Endodermal cell (in vitro differentiated cells): ENCODE measurements around the gene KIAA1217. TPM values are rescaled to one million over a fixed set of nuclear protein-coding genes. Genes with fewer than 3 reads are reported as not detected.

Source experiments
- DNase-seq: peaks from one replicate; pipeline ENCODE4 v3.0.0-alpha.2; 2017
- H3K27ac ChIP-seq: 2 replicates; pipeline ENCODE4 v1.5.1; 2013; ENCODE audit warnings: mild to moderate bottlenecking, low read depth, low read length, moderate library complexity
- H3K27me3 ChIP-seq: 2 replicates; pipeline ENCODE4 v1.6.1; 2013; ENCODE audit warnings: mild to moderate bottlenecking, low read length, moderate library complexity; ENCODE audit not compliant: insufficient read depth, control insufficient read depth, poor library complexity, severe bottlenecking
- H3K36me3 ChIP-seq: 2 replicates; pipeline ENCODE4 v1.7.0; 2013; ENCODE audit warnings: mild to moderate bottlenecking, low read length, moderate library complexity; ENCODE audit not compliant: control insufficient read depth, insufficient read depth
- H3K4me1 ChIP-seq: one replicate; pipeline ENCODE4 v1.7.0; 2013; ENCODE audit warnings: low read length; ENCODE audit not compliant: control insufficient read depth, insufficient read depth
- H3K4me3 ChIP-seq: 2 replicates; pipeline ENCODE4 v1.5.1; 2013; ENCODE audit warnings: mild to moderate bottlenecking, low read length, moderate library complexity
- H3K9ac ChIP-seq: 2 replicates; pipeline ENCODE4 v1.6.1; 2013; ENCODE audit warnings: mild to moderate bottlenecking, low read length, moderate library complexity; ENCODE audit not compliant: poor library complexity, severe bottlenecking; ENCODE audit errors: extremely low read depth
- H3K9me3 ChIP-seq: 2 replicates; pipeline ENCODE4 v1.6.1; 2013; ENCODE audit warnings: mild to moderate bottlenecking, low read length, moderate library complexity; ENCODE audit not compliant: control insufficient read depth
- H3K27ac Mint-ChIP-seq: 2 replicates; pipeline ENCODE4 v1.8.0; 2020; ENCODE audit warnings: mixed read lengths
- H3K27me3 Mint-ChIP-seq: 2 replicates; pipeline ENCODE4 v1.8.0; 2021; ENCODE audit warnings: mild to moderate bottlenecking, mixed read lengths; ENCODE audit not compliant: insufficient read depth
- H3K36me3 Mint-ChIP-seq: 2 replicates; pipeline ENCODE4 v1.8.0; 2020; ENCODE audit warnings: low read depth, mixed read lengths
- H3K4me1 Mint-ChIP-seq: 2 replicates; pipeline ENCODE4 v1.8.0; 2020; ENCODE audit warnings: mixed read lengths
- H3K4me3 Mint-ChIP-seq: 2 replicates; pipeline ENCODE4 v1.8.0; 2020; ENCODE audit warnings: mild to moderate bottlenecking, moderate library complexity, mixed read lengths
- H3K9me3 Mint-ChIP-seq: 2 replicates; pipeline ENCODE4 v1.8.0; 2020; ENCODE audit warnings: mild to moderate bottlenecking, mixed read lengths
- CTCF ChIP-seq: fragments of 200-600 bp; sonication (generic); conservative IDR thresholded peaks from 2 replicates; pipeline ENCODE4 v1.5.0; 2021; ENCODE audit warnings: antibody characterized with exemption, mild to moderate bottlenecking
- WGBS, 2 experiments: methylation state at CpG; one replicate each; pipeline versions ENCODE4 v1.1.5 to v1.1.7; 2013; ENCODE audit warnings: missing lambda C conversion rate in 2 of 2, mixed read lengths in 1 of 2; ENCODE audit not compliant: insufficient coverage in 1 of 2, insufficient read length in 1 of 2; 5-methylcytosine and 5-hydroxymethylcytosine counted together
- total RNA-seq, 2 donors: library from RNA; stranded (reverse); fragmentation: NEBNext Ultra II Directional in 1 of 2; extraction: Animal tissue kit (Norgen Biotek cat#: 25700) in 1 of 2; gene quantifications; 2 replicates in 1 of 2; 3 replicates in 1 of 2; pipeline ENCODE4 v1.2.1, GENCODE V29; 2021

The KIAA1217 gene
- total RNA-seq, 2 donors from 2014 or later: 25.4 to 27.2 TPM

- Histone ChIP-seq H3K4me3 (no peak overlapping the region), H3K9me3 (peaks cover 4% of the 10 kb centered on the region), H3K36me3 (no peaks in the 10 kb centered on the region), H3K27ac (no peak overlapping the region), H3K27me3 (no peaks in the 10 kb centered on the region), H3K4me1 (peaks cover 19% of the 10 kb centered on the region), H3K9ac (no peak overlapping the region)
- no peak for DNase-seq
- no peak overlapping the region for H3K4me3 Mint-ChIP-seq
- WGBS, 2 experiments: 100% methylated on average over 2 of the region's 2 CpGs; no CpG with 5 or more reads in 1 of the 2 experiments
- peaks cover 2% of the 10 kb centered on the region for H3K9me3 Mint-ChIP-seq
- H3K27me3 Mint-ChIP-seq: peaks cover 13% of the 10 kb centered on the region
- TF ChIP-seq CTCF: no peak
- peaks cover 34% of the 10 kb centered on the region for H3K4me1 Mint-ChIP-seq
- peaks cover 6% of the 10 kb centered on the region for H3K36me3 Mint-ChIP-seq
- H3K27ac Mint-ChIP-seq: no peak overlapping the region
Observed at GRCh38 chr10:24467605-24468004, 258.7 kb downstream of the KIAA1217 start.

GRCh38 chr10:24468281-24468751 is 259.4 kb downstream of the KIAA1217 start:
- no peak overlapping the region for H3K9ac ChIP-seq
- DNase-seq: no peak
- no peak overlapping the region for H3K27ac ChIP-seq
- no peak for TF ChIP-seq CTCF
- peaks cover 34% of the 10 kb centered on the region for H3K4me1 Mint-ChIP-seq
- H3K9me3 ChIP-seq: peaks cover 7% of the 10 kb centered on the region
- H3K4me1 ChIP-seq: peaks cover 19% of the 10 kb centered on the region
- H3K36me3 Mint-ChIP-seq: peaks cover 13% of the 10 kb centered on the region
- peaks cover 8% of the 10 kb centered on the region for H3K9me3 Mint-ChIP-seq
- no peak overlapping the region for H3K27ac Mint-ChIP-seq
- peaks cover 19% of the 10 kb centered on the region for H3K27me3 Mint-ChIP-seq
- no peak overlapping the region for H3K4me3 Mint-ChIP-seq
- H3K27me3 ChIP-seq: no peaks in the 10 kb centered on the region
- H3K4me3 ChIP-seq: no peak overlapping the region
- peaks cover 5% of the 10 kb centered on the region for H3K36me3 ChIP-seq
- 93 to 100% methylated on average over 4 to 6 of the region's 6 CpGs for WGBS, 2 experiments

- Histone ChIP-seq H3K36me3 (peaks cover 16% of the 10 kb centered on the region), H3K27ac (no peak overlapping the region), H3K4me1 (peaks cover 15% of the 10 kb centered on the region), H3K27me3 (no peaks in the 10 kb centered on the region), H3K9ac (no peak overlapping the region), H3K9me3 (peaks cover 7% of the 10 kb centered on the region), H3K4me3 (no peak overlapping the region)
- TF ChIP-seq CTCF: no peak
- Mint-ChIP-seq H3K4me3 (no peak overlapping the region), H3K27me3 (peaks cover 19% of the 10 kb centered on the region), H3K4me1 (peaks cover 29% of the 10 kb centered on the region), H3K27ac (no peak overlapping the region), H3K36me3 (peaks cover 27% of the 10 kb centered on the region), H3K9me3 (peaks cover 8% of the 10 kb centered on the region)
- no peak for DNase-seq
- WGBS, 2 experiments: 90 to 96% methylated on average over 2 to 8 of the region's 8 CpGs
Observed at GRCh38 chr10:24469993-24470392, 261.1 kb downstream of the KIAA1217 start.
